Stomach smooth muscle (tissue), 2 donors: ENCODE measurements around the gene TMEM164.

Experiments
- H3K27ac ChIP-seq: one replicate; pipeline ENCODE4 v1.7.0; 2013; ENCODE audit warnings: mild to moderate bottlenecking, low read length, inconsistent platforms
- H3K27me3 ChIP-seq, 2 donors: one replicate each; pipeline ENCODE4 v1.7.0; 2013; ENCODE audit warnings: low read length in 2 of 2; ENCODE audit not compliant: insufficient read depth in 2 of 2, control insufficient read depth in 1 of 2
- H3K36me3 ChIP-seq, 2 donors: one replicate each; pipeline ENCODE4 v1.7.0; 2013; ENCODE audit warnings: low read length in 2 of 2; ENCODE audit not compliant: control insufficient read depth in 2 of 2, insufficient read depth in 2 of 2
- H3K4me1 ChIP-seq: one replicate; pipeline ENCODE4 v1.7.0; 2013; ENCODE audit warnings: low read length; ENCODE audit not compliant: control insufficient read depth, insufficient read depth
- H3K4me3 ChIP-seq, 2 donors: one replicate each; pipeline ENCODE4 v1.7.0; 2013; ENCODE audit warnings: low read length in 2 of 2
- H3K9ac ChIP-seq, 2 donors: one replicate each; pipeline ENCODE4 v1.7.0; 2013; ENCODE audit warnings: low read length in 2 of 2, mild to moderate bottlenecking in 1 of 2
- H3K9me3 ChIP-seq, 2 donors: one replicate each; pipeline ENCODE4 v1.7.0; 2013; ENCODE audit warnings: low read length in 2 of 2; ENCODE audit not compliant: control insufficient read depth in 2 of 2
- donor health status: healthy.
- donor health status: Pancreatic carcinoma.

The TMEM164 gene

GRCh38 chrX:110003167-110004156 lies 548 bp downstream of the TMEM164 start:
- Histone ChIP-seq H3K36me3 (no peaks in the 10 kb centered on the region), H3K27ac (peak overlapping the region; percentile 53), H3K27me3 (peaks cover 0 to 11% of the 10 kb centered on the region in 2 donors), H3K4me1 (peaks cover 17% of the 10 kb centered on the region), H3K4me3 (peak overlapping the region; percentile 53 to 78), H3K9me3 (no peaks in the 10 kb centered on the region), H3K9ac (peak overlapping the region; percentile 55 to 58)

DNA sequence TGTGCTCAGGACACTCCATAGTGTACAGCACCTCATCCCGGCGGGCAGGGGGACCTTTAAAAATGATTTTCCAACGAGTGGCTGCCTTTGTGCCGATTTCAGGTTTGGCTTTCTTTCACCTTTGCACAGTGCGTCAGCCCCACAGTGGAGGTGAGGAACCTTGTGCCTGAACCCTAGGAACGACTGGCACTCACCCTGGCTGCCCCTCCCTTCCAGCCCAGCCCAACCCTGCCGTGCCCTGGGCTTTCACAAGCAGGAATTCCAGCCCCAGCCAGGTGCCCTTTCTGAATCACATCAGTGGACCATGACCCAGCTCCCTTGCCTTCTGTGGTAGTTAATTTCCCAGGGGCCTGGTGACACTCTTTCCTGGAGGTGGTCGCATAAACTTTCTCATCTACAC lies 1.3 kb downstream of the TMEM164 start:
- Histone ChIP-seq H3K27me3 (peaks cover 0 to 11% of the 10 kb centered on the region in 2 donors), H3K36me3 (no peaks in the 10 kb centered on the region), H3K27ac (no peak overlapping the region), H3K4me3 (peak overlapping the region in 1 of 2 donors; percentile 78), H3K4me1 (peaks cover 17% of the 10 kb centered on the region), H3K9me3 (no peaks in the 10 kb centered on the region), H3K9ac (no peak overlapping the region)

- H3K9ac ChIP-seq: no peak overlapping the region
- no peak overlapping the region for H3K4me3 ChIP-seq
- peaks cover 17% of the 10 kb centered on the region for H3K4me1 ChIP-seq
- peaks cover 0 to 11% of the 10 kb centered on the region in 2 donors for H3K27me3 ChIP-seq
- no peaks in the 10 kb centered on the region for H3K36me3 ChIP-seq
- no peaks in the 10 kb centered on the region for H3K9me3 ChIP-seq
- no peak overlapping the region for H3K27ac ChIP-seq
Observed at GRCh38 chrX:110004731-110005369, 1.9 kb downstream of the TMEM164 start.

GRCh38 chrX:110006161-110006560 lies 3.2 kb downstream of the TMEM164 start:
- peaks cover 0 to 11% of the 10 kb centered on the region in 2 donors for H3K27me3 ChIP-seq
- H3K9ac ChIP-seq: no peak overlapping the region
- H3K27ac ChIP-seq: no peak overlapping the region
- peaks cover 17% of the 10 kb centered on the region for H3K4me1 ChIP-seq
- no peaks in the 10 kb centered on the region for H3K9me3 ChIP-seq
- H3K4me3 ChIP-seq: no peak overlapping the region
- no peaks in the 10 kb centered on the region for H3K36me3 ChIP-seq

- Histone ChIP-seq H3K9ac (no peak overlapping the region), H3K4me1 (peaks cover 14% of the 10 kb centered on the region), H3K36me3 (peaks cover 0 to under 1% of the 10 kb centered on the region in 2 donors), H3K27ac (no peak overlapping the region), H3K27me3 (peaks cover 0 to 9% of the 10 kb centered on the region in 2 donors), H3K4me3 (no peak overlapping the region), H3K9me3 (no peaks in the 10 kb centered on the region)
Observed at GRCh38 chrX:110006821-110007375, 4.0 kb downstream of the TMEM164 start.

GRCh38 chrX:110008011-110008635 lies 5.2 kb downstream of the TMEM164 start:
- Histone ChIP-seq H3K9ac (no peak overlapping the region), H3K4me3 (no peak overlapping the region), H3K4me1 (peaks cover 12% of the 10 kb centered on the region), H3K9me3 (no peaks in the 10 kb centered on the region), H3K27me3 (peaks cover 0 to 8% of the 10 kb centered on the region in 2 donors), H3K27ac (no peak overlapping the region), H3K36me3 (peaks cover 0 to 2% of the 10 kb centered on the region in 2 donors)

DNA sequence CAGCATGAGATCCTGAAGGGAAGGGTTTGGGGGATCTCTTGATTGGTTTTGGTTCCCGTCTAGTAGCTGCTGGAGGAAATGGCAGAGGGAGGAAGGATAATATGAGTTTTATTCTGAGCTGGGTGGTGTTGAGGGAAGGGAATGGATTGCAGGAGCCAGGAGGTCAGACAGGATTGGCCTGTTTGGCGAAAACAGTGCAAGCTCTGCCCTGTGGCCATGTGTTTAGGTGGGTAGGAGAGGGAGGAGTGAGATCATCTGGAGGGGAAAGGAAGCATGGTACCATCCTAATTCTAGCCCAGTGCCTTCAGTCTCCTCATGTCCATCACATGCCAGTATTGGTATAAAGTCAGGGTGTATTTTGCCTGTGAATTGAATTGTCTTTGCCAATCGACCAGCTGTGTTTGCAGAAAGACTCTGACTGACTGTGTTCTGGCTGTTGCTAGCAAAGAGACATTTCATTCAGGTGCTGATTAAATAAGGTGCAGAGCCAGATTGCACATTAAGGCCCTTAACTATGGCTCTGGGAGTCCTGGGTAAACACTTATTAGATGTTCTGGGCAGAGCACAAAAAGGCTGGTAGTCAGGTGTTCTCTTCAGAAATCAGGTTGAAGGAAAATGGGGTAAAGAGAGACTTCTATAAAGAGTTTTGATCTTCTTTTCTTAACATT lies 10.0 kb downstream of the TMEM164 start:
- no peak overlapping the region for H3K4me3 ChIP-seq
- no peak overlapping the region for H3K9ac ChIP-seq
- H3K9me3 ChIP-seq: no peaks in the 10 kb centered on the region
- H3K27ac ChIP-seq: no peak overlapping the region
- H3K4me1 ChIP-seq: peaks cover 5% of the 10 kb centered on the region
- H3K27me3 ChIP-seq: peaks cover 0 to 4% of the 10 kb centered on the region in 2 donors
- H3K36me3 ChIP-seq: peaks cover 0 to 2% of the 10 kb centered on the region in 2 donors

DNA sequence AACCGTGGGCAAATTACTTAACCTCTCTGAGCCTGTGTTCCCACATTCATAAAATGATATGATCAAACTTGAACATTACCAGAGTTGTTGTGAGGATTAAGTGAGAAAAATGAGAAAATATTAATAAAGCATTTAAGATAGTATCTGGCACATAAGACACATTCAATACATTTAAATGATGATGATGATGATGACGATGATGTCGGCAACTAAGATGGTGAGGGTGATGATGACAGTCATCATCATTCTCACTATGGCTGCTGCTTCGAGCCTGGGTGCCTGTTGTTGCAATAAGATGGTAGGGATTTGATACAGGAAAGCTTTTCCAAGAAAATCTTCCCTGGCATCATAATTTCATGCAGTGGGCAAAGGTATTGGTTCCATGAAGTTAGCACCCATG lies 11.1 kb downstream of the TMEM164 start:
- Histone ChIP-seq H3K27ac (no peak overlapping the region), H3K4me1 (peaks cover 5% of the 10 kb centered on the region), H3K9me3 (no peaks in the 10 kb centered on the region), H3K4me3 (no peak overlapping the region), H3K36me3 (peaks cover 0 to 2% of the 10 kb centered on the region in 2 donors), H3K9ac (no peak overlapping the region), H3K27me3 (peaks cover 0 to 2% of the 10 kb centered on the region in 2 donors)

DNA sequence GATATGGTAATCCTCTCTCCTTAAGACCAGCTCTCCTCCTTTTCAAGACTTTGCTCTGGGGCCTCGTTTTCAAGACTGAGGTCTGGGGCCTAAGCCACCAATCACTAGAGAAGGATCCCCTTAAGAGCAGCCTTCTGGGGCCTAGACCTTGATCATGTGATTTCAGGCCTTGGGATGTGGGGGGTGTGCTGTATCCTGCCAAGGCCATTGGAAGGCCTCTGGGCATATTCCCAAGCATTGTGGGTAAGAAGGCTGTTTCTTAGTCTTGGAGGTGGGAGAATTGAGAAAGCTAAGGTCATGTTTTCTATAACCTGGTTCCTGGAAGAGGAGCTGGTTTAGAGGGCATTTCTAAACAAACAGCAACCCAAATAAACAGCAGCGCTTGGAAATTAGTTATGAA lies 12.1 kb downstream of the TMEM164 start:
- H3K4me1 ChIP-seq: peaks cover 5% of the 10 kb centered on the region
- peaks cover 0 to 2% of the 10 kb centered on the region in 2 donors for H3K36me3 ChIP-seq
- H3K4me3 ChIP-seq: no peak overlapping the region
- H3K9me3 ChIP-seq: no peaks in the 10 kb centered on the region
- no peak overlapping the region for H3K9ac ChIP-seq
- no peak overlapping the region for H3K27ac ChIP-seq
- peaks cover 0 to 2% of the 10 kb centered on the region in 2 donors for H3K27me3 ChIP-seq

DNA sequence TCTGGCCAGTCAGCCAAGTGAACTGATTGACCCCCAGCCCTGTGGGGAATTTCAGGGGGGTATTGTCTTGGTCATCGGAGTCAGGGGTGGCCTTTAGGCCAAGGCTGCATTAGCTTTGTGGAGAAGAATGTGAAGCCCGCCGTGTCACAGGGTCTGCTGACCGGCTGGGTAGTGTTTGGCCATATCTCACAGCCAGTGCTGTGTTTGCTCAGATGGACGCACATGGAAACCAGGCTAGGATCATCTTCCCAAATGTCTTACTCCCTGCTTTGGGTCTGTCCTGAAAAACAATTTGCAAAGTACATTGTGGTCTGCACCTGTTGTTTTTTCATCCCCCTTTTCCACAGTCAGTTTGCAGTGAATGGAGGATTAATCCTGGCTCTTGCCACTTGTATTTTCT lies 13.0 kb downstream of the TMEM164 start:
- H3K9ac ChIP-seq: no peak overlapping the region
- H3K4me3 ChIP-seq: no peak overlapping the region
- peaks cover 0 to 2% of the 10 kb centered on the region in 2 donors for H3K27me3 ChIP-seq
- peaks cover 0 to 2% of the 10 kb centered on the region in 2 donors for H3K36me3 ChIP-seq
- H3K4me1 ChIP-seq: peaks cover 5% of the 10 kb centered on the region
- H3K27ac ChIP-seq: no peak overlapping the region
- H3K9me3 ChIP-seq: no peaks in the 10 kb centered on the region
